ENCODE results near the gene KCTD14.

DNA sequence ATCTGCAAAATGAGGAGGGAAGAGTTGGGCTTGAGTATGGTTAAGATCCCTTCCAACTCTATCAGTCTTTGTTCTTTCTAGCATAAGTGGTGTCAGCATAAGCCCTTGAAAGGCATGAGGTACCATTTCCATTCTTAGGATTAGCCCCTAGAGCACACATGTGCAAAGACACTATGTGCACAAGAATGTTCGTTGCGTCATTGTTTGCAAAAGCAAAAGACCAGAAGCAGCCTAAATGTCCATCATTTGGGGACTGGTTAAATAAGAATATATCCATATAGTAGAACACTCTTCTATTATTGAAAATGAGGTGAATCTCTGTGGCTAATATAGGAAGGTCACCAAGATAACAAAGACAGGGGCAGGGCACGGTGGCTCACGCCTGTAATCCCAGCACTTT lies 10.0 kb upstream of the KCTD14 start:
- TF ChIP-seq, protein P1, sequence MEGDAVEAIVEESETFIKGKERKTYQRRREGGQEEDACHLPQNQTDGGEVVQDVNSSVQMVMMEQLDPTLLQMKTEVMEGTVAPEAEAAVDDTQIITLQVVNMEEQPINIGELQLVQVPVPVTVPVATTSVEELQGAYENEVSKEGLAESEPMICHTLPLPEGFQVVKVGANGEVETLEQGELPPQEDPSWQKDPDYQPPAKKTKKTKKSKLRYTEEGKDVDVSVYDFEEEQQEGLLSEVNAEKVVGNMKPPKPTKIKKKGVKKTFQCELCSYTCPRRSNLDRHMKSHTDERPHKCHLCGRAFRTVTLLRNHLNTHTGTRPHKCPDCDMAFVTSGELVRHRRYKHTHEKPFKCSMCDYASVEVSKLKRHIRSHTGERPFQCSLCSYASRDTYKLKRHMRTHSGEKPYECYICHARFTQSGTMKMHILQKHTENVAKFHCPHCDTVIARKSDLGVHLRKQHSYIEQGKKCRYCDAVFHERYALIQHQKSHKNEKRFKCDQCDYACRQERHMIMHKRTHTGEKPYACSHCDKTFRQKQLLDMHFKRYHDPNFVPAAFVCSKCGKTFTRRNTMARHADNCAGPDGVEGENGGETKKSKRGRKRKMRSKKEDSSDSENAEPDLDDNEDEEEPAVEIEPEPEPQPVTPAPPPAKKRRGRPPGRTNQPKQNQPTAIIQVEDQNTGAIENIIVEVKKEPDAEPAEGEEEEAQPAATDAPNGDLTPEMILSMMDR (IDR thresholded peaks at IDR 0.05), result no peak
- no peak for TF ChIP-seq POLR2A (IDR thresholded peaks at IDR 0.05)

Data from body of pancreas (tissue), 4 donors.